SU-DHL-6 (cell line): ENCODE results near the gene YBX1.

Source experiments
- H2AFZ ChIP-seq: fragments of 200-600 bp; sonication (generic); 2 replicates; pipeline ENCODE4 v1.6.1; 2014; ENCODE audit warnings: low read depth, mild to moderate bottlenecking, moderate library complexity, mixed read lengths, antibody characterized with exemption, low read length; ENCODE audit not compliant: severe bottlenecking
- H3F3A ChIP-seq: fragments of 200-600 bp; shearing (Covaris generic); 2 replicates; pipeline ENCODE4 v1.6.0; 2016; ENCODE audit warnings: antibody characterized with exemption, mild to moderate bottlenecking; ENCODE audit not compliant: insufficient read depth
- H3K27ac ChIP-seq: fragments of 200-600 bp; sonication (generic); 2 replicates; pipeline ENCODE4 v1.5.1; 2016; ENCODE audit warnings: low read depth, mild to moderate bottlenecking, low read length, moderate library complexity, mixed read lengths
- H3K27me3 ChIP-seq: fragments of 200-600 bp; sonication (generic), shearing (Covaris generic); 2 replicates; pipeline ENCODE4 v1.6.0; 2014; ENCODE audit warnings: mild to moderate bottlenecking, low read length
- H3K36me3 ChIP-seq: fragments of 200-600 bp; sonication (generic); 2 replicates; pipeline ENCODE4 v1.6.1; 2014; ENCODE audit warnings: mild to moderate bottlenecking, low read length, mixed read lengths
- H3K4me2 ChIP-seq: fragments of 300-600, 200-600 bp; shearing (Covaris generic), sonication (generic); 2 replicates; pipeline ENCODE4 v1.6.0; 2014; ENCODE audit warnings: low read length, low read depth, mild to moderate bottlenecking; ENCODE audit not compliant: poor library complexity, severe bottlenecking
- H3K4me3 ChIP-seq: fragments of 200-600 bp; sonication (generic); 2 replicates; pipeline ENCODE4 v1.5.1; 2014; ENCODE audit warnings: antibody characterized with exemption, low read length, mild to moderate bottlenecking, mixed read lengths; ENCODE audit not compliant: insufficient read depth, poor library complexity, severe bottlenecking
- H3K79me2 ChIP-seq: fragments of 200-600 bp; sonication (generic); 2 replicates; pipeline ENCODE4 v1.6.1; 2014; ENCODE audit warnings: mild to moderate bottlenecking, low read length, moderate library complexity; ENCODE audit not compliant: insufficient read depth
- H3K9ac ChIP-seq: fragments of 200-600 bp; sonication (generic); 2 replicates; pipeline ENCODE4 v1.7.0; 2014; ENCODE audit warnings: mild to moderate bottlenecking, low read length
- H3K9me2 ChIP-seq: fragments of 200-600 bp; sonication (generic); replicated peaks from 2 replicates; pipeline ENCODE4 v1.6.1; 2014; ENCODE audit warnings: low read length; ENCODE audit not compliant: insufficient read depth
- H3K9me3 ChIP-seq: fragments of 200-600 bp; sonication (generic); 2 replicates; pipeline ENCODE4 v1.6.1; 2014; ENCODE audit warnings: low read length, mixed read lengths; ENCODE audit not compliant: insufficient read depth
- H4K20me1 ChIP-seq: fragments of 200-600 bp; sonication (generic); 2 replicates; pipeline ENCODE4 v1.6.1; 2014; ENCODE audit warnings: low read depth, mild to moderate bottlenecking, antibody characterized with exemption, low read length, moderate library complexity, mixed read lengths
- CTCF ChIP-seq: fragments of 200-600 bp; sonication (generic); IDR thresholded peaks from one replicate; pipeline ENCODE4 v1.5.1; 2017; ENCODE audit warnings: antibody characterized with exemption, mild to moderate bottlenecking, low read length, moderate library complexity; ENCODE audit not compliant: insufficient read depth, poor library complexity, severe bottlenecking
- EZH2phosphoT487 ChIP-seq: fragments of 200-600 bp; sonication (generic), shearing (Covaris generic); conservative IDR thresholded peaks from 2 replicates; pipeline ENCODE4 v1.6.1; 2018; ENCODE audit warnings: mild to moderate bottlenecking, antibody characterized with exemption, low read length, moderate library complexity, mixed read lengths

YBX1 gene

GRCh38 chr1:42737257-42737656 lies 55.0 kb downstream of the YBX1 start:
- no peak overlapping the region for H3K4me2 ChIP-seq
- TF ChIP-seq EZH2phosphoT487 (no peak), CTCF (no peak)
- no peak overlapping the region for H2AFZ ChIP-seq
- H3K9me3 ChIP-seq: no peaks in the 10 kb centered on the region
- no peaks in the 10 kb centered on the region for H4K20me1 ChIP-seq
- H3K9me2 ChIP-seq: no peaks in the 10 kb centered on the region
- H3K27ac ChIP-seq: no peak overlapping the region
- H3F3A ChIP-seq: no peaks in the 10 kb centered on the region
- no peak overlapping the region for H3K9ac ChIP-seq
- H3K79me2 ChIP-seq: no peaks in the 10 kb centered on the region
- H3K27me3 ChIP-seq: no peaks in the 10 kb centered on the region
- no peaks in the 10 kb centered on the region for H3K36me3 ChIP-seq
- no peak overlapping the region for H3K4me3 ChIP-seq

GRCh38 chr1:42737986-42738677 lies 55.9 kb downstream of the YBX1 start:
- Histone ChIP-seq H3K9me2 (no peaks in the 10 kb centered on the region), H3K36me3 (no peaks in the 10 kb centered on the region), H3K27ac (no peak overlapping the region), H3K9me3 (no peaks in the 10 kb centered on the region), H3K27me3 (no peaks in the 10 kb centered on the region), H3K9ac (no peak overlapping the region), H3K79me2 (no peaks in the 10 kb centered on the region), H3K4me2 (no peak overlapping the region), H3K4me3 (no peak overlapping the region), H4K20me1 (no peaks in the 10 kb centered on the region), H2AFZ (no peak overlapping the region), H3F3A (no peaks in the 10 kb centered on the region)
- TF ChIP-seq EZH2phosphoT487 (no peak), CTCF (no peak)

- Histone ChIP-seq H3K27ac (no peak overlapping the region), H3K79me2 (no peaks in the 10 kb centered on the region), H3K27me3 (no peaks in the 10 kb centered on the region), H3K4me2 (no peak overlapping the region), H3F3A (no peaks in the 10 kb centered on the region), H4K20me1 (no peaks in the 10 kb centered on the region), H2AFZ (no peak overlapping the region), H3K36me3 (no peaks in the 10 kb centered on the region), H3K9me3 (no peaks in the 10 kb centered on the region), H3K9me2 (no peaks in the 10 kb centered on the region), H3K4me3 (no peak overlapping the region), H3K9ac (no peak overlapping the region)
- TF ChIP-seq EZH2phosphoT487 (no peak), CTCF (no peak)
Measured at GRCh38 chr1:42738678-42739226, 56.5 kb downstream of the YBX1 start.
